Measurements from ENCODE around the gene USP16. TPM values are rescaled to one million over a fixed set of nuclear protein-coding genes. Genes with fewer than 3 reads are reported as not detected.

USP16 gene
- total and polyA plus RNA-seq, 2 of the 13 experiments (the other 11 are each of a cell fraction or from before 2014, with no cell fraction given): 16.5 to 46.9 TPM

- TF ChIP-seq ZNF318 (CRISPR knock-in tag; IDR thresholded peaks at IDR 0.05) (no peak), HNF1B (CRISPR knock-in tag; IDR thresholded peaks at IDR 0.05) (peak; percentile 82), PHF21A (CRISPR knock-in tag; IDR thresholded peaks at IDR 0.05) (0 out of 2 replicates have a peak, but pooled peaks have one; percentile 20), FOXK2 (IDR thresholded peaks at IDR 0.05) (peak; percentile 81), ZBTB21 (CRISPR knock-in tag; IDR thresholded peaks at IDR 0.05) (peak; percentile 57; the same call in 1 of the 2 replicates), BRD4 (CRISPR knock-in tag; IDR thresholded peaks at IDR 0.05) (peak; percentile 77; the same call in 1 of the 2 replicates), TERF1 (CRISPR knock-in tag; IDR thresholded peaks at IDR 0.05) (no peak), KDM5B (CRISPR knock-in tag; IDR thresholded peaks at IDR 0.05; ENCODE audit: borderline replicate concordance) (peak; percentile 54; the same call in 1 of the 2 replicates), SMAD1 (CRISPR knock-in tag; IDR thresholded peaks at IDR 0.05; ENCODE audit: borderline replicate concordance, low read depth) (peak; percentile 89), ZNF703 (CRISPR knock-in tag; IDR thresholded peaks at IDR 0.05; ENCODE audit: borderline replicate concordance) (no peak)
- TF ChIP-seq, protein P1, sequence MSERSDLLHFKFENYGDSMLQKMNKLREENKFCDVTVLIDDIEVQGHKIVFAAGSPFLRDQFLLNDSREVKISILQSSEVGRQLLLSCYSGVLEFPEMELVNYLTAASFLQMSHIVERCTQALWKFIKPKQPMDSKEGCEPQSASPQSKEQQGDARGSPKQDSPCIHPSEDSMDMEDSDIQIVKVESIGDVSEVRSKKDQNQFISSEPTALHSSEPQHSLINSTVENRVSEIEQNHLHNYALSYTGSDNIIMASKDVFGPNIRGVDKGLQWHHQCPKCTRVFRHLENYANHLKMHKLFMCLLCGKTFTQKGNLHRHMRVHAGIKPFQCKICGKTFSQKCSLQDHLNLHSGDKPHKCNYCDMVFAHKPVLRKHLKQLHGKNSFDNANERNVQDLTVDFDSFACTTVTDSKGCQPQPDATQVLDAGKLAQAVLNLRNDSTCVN (CRISPR knock-in tag; IDR thresholded peaks at IDR 0.05; ENCODE audit: borderline replicate concordance): no peak
- TF ChIP-seq, protein P2, sequence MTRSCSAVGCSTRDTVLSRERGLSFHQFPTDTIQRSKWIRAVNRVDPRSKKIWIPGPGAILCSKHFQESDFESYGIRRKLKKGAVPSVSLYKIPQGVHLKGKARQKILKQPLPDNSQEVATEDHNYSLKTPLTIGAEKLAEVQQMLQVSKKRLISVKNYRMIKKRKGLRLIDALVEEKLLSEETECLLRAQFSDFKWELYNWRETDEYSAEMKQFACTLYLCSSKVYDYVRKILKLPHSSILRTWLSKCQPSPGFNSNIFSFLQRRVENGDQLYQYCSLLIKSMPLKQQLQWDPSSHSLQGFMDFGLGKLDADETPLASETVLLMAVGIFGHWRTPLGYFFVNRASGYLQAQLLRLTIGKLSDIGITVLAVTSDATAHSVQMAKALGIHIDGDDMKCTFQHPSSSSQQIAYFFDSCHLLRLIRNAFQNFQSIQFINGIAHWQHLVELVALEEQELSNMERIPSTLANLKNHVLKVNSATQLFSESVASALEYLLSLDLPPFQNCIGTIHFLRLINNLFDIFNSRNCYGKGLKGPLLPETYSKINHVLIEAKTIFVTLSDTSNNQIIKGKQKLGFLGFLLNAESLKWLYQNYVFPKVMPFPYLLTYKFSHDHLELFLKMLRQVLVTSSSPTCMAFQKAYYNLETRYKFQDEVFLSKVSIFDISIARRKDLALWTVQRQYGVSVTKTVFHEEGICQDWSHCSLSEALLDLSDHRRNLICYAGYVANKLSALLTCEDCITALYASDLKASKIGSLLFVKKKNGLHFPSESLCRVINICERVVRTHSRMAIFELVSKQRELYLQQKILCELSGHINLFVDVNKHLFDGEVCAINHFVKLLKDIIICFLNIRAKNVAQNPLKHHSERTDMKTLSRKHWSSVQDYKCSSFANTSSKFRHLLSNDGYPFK (CRISPR knock-in tag; IDR thresholded peaks at IDR 0.05; ENCODE audit: borderline replicate concordance): peak; percentile 89; the same call in 1 of the 2 replicates
Observed at GRCh38 chr21:28992526-28993292, 31.8 kb upstream of the USP16 start, which contains the start of gene LTN1 (continued).

Data from HepG2 (cell line).